Keratinocyte (primary cell): Measurements from ENCODE around the gene CTAGE1. TPM values are rescaled to one million over a fixed set of nuclear protein-coding genes. Genes with fewer than 3 reads are reported as not detected.

Experiments used
- DNase-seq: peaks from one replicate; pipeline ENCODE4 v3.0.0-alpha.2; 2011; ENCODE audit warnings: low read depth, missing footprints, low spot score
- FAIRE-seq: peaks from 2 replicates; lab custom pipeline; 2011; peaks lifted over from hg19 to GRCh38; lab: Jason Lieb, UNC
- H2AFZ ChIP-seq: 2 replicates; pipeline ENCODE4 v1.6.0; 2012; ENCODE audit warnings: low read length, control low read depth, inconsistent platforms; ENCODE audit not compliant: control insufficient read depth
- H3K27ac ChIP-seq: 2 replicates; pipeline ENCODE4 v1.5.1; 2011; ENCODE audit warnings: low read length; ENCODE audit not compliant: control insufficient read depth, insufficient read depth
- H3K27me3 ChIP-seq: 3 replicates; pipeline ENCODE4 v1.6.0; 2011; ENCODE audit warnings: low read length; ENCODE audit not compliant: control insufficient read depth, insufficient read depth; ENCODE audit errors: extremely low read depth
- H3K36me3 ChIP-seq, 2 experiments: 2 replicates in 1 of 2; 3 replicates in 1 of 2; pipeline ENCODE4 v1.5.1; 2011; ENCODE audit warnings: low read length in 2 of 2, mild to moderate bottlenecking in 1 of 2; ENCODE audit not compliant: control insufficient read depth in 2 of 2, insufficient read depth in 2 of 2; ENCODE audit errors: extremely low read depth in 1 of 2
- H3K4me1 ChIP-seq: 3 replicates; pipeline ENCODE4 v1.5.1; 2011; ENCODE audit warnings: low read length; ENCODE audit not compliant: control insufficient read depth, insufficient read depth; ENCODE audit errors: extremely low read depth
- H3K4me2 ChIP-seq: 3 replicates; pipeline ENCODE4 v1.6.0; 2011; ENCODE audit warnings: low read depth, low read length; ENCODE audit not compliant: control insufficient read depth, insufficient read depth; ENCODE audit errors: extremely low read depth
- H3K4me3 ChIP-seq, 3 experiments: fragments of 200-600 bp in 1 of 3; sonication (generic) in 1 of 3; 2 replicates in 2 of 3; 3 replicates in 1 of 3; pipeline ENCODE4 v1.5.1; 2011 to 2016; ENCODE audit warnings: low read length in 3 of 3, mild to moderate bottlenecking in 3 of 3, control low read depth in 2 of 3, inconsistent platforms in 1 of 3, low read depth in 1 of 3, mixed read lengths in 1 of 3, mixed run types in 1 of 3, moderate library complexity in 1 of 3; ENCODE audit not compliant: control insufficient read depth in 2 of 3, insufficient read depth in 2 of 3; ENCODE audit errors: extremely low read depth in 1 of 3
- H3K79me2 ChIP-seq: 2 replicates; pipeline ENCODE4 v1.6.0; 2012; ENCODE audit warnings: low read length; ENCODE audit not compliant: control insufficient read depth, insufficient read depth
- H3K9ac ChIP-seq: 3 replicates; pipeline ENCODE4 v1.6.0; 2011; ENCODE audit warnings: low read length; ENCODE audit not compliant: control insufficient read depth, insufficient read depth; ENCODE audit errors: extremely low read depth
- H3K9me1 ChIP-seq: 3 replicates; pipeline ENCODE4 v1.6.0; 2011; ENCODE audit warnings: low read length; ENCODE audit not compliant: control insufficient read depth, insufficient read depth; ENCODE audit errors: extremely low read depth
- H3K9me3 ChIP-seq: 2 replicates; pipeline ENCODE4 v1.5.1; 2012; ENCODE audit warnings: low read depth, low read length; ENCODE audit not compliant: control insufficient read depth
- H4K20me1 ChIP-seq: 3 replicates; pipeline ENCODE4 v1.6.0; 2011; ENCODE audit warnings: low read length; ENCODE audit not compliant: control insufficient read depth, insufficient read depth; ENCODE audit errors: extremely low read depth
- CTCF ChIP-seq, 3 experiments: IDR thresholded peaks in 1 of 3; conservative IDR thresholded peaks in 1 of 3; optimal IDR thresholded peaks in 1 of 3; 2 replicates in 2 of 3; 3 replicates in 1 of 3; pipeline versions ENCODE3 to v1.5.1; 2011; ENCODE audit warnings: low read length in 3 of 3, mild to moderate bottlenecking in 3 of 3, moderate library complexity in 2 of 3, control low read depth in 1 of 3, inconsistent platforms in 1 of 3; ENCODE audit not compliant: insufficient read depth in 2 of 3; ENCODE audit errors: extremely low read depth in 1 of 3
- EZH2 ChIP-seq: IDR thresholded peaks from one replicate; pipeline ENCODE4 v1.6.1; 2012; ENCODE audit warnings: inconsistent platforms, mild to moderate bottlenecking, low read length, moderate library complexity
- dilution Hi-C: fragments of 300-500 bp; cut with MboI; formaldehyde crosslinking; loops from one replicate; pipeline ENCODE4 v1.7.0; 2020; ENCODE audit warnings: low sequenced_read_pairs; ENCODE audit not compliant: extremely low pct_ligation_motif_present
- polyA plus RNA-seq, 5 experiments: library from polyadenylated mRNA; depleted of rRNA in 3 of 5; stranded (reverse) in 3 of 5; stranded (forward) in 1 of 5; unstranded in 1 of 5; fragments of >200 nt; gene quantifications; 1 replicate in 1 of 5; 2 replicates in 3 of 5; 3 replicates in 1 of 5; pipeline versions ENCODE4 v1.2.1 to v1.2.3, GENCODE V29; 2011 to 2012; ENCODE audit warnings: missing spikeins in 2 of 5, low read depth in 1 of 5, low replicate concordance in 1 of 5

Gene CTAGE1
- polyA plus RNA-seq, 1 donor (not counting 4 experiments of a cell fraction or from before 2014, with no cell fraction given) = not detected

GRCh38 chr18:22399949-22400348, 17.8 kb downstream of the CTAGE1 start:
- H3K36me3 ChIP-seq = no peaks in the 10 kb centered on the region
- H3K27ac ChIP-seq = no peak overlapping the region
- TF ChIP-seq EZH2 (no peak), CTCF (optimal IDR thresholded peaks at IDR 0.05 in 1 of 3, IDR thresholded peaks at IDR 0.05 in 1 of 3, conservative IDR thresholded peaks at IDR 0.05 in 1 of 3; ENCODE audit: extremely low read depth in 1 of 3, insufficient read depth in 2 of 3, low read length in 3 of 3) (no peak)
- no peaks in the 10 kb centered on the region for H3K79me2 ChIP-seq
- no peaks in the 10 kb centered on the region for H3K4me1 ChIP-seq
- H3K9me1 ChIP-seq = no peaks in the 10 kb centered on the region
- no peak overlapping the region for H3K4me3 ChIP-seq
- H3K9ac ChIP-seq = no peak overlapping the region
- no peaks in the 10 kb centered on the region for H3K27me3 ChIP-seq
- H3K9me3 ChIP-seq = peaks cover under 1% of the 10 kb centered on the region
- H3K4me2 ChIP-seq = no peak overlapping the region
- DNase-seq (no peak), FAIRE-seq (peak; percentile 9)
- no peak overlapping the region for H2AFZ ChIP-seq
- no peaks in the 10 kb centered on the region for H4K20me1 ChIP-seq
- dilution Hi-C loops = no loop called here

- Histone ChIP-seq H3K9ac (no peak overlapping the region), H3K27me3 (no peaks in the 10 kb centered on the region), H3K4me2 (no peak overlapping the region), H3K9me1 (no peaks in the 10 kb centered on the region), H3K27ac (no peak overlapping the region), H3K36me3 (no peaks in the 10 kb centered on the region), H3K4me3 (no peak overlapping the region), H2AFZ (no peak overlapping the region), H4K20me1 (no peaks in the 10 kb centered on the region), H3K79me2 (no peaks in the 10 kb centered on the region), H3K4me1 (no peaks in the 10 kb centered on the region), H3K9me3 (no peaks in the 10 kb centered on the region)
- no peak for DNase-seq
- FAIRE-seq = no peak
- TF ChIP-seq CTCF (optimal IDR thresholded peaks at IDR 0.05 in 1 of 3, IDR thresholded peaks at IDR 0.05 in 1 of 3, conservative IDR thresholded peaks at IDR 0.05 in 1 of 3; ENCODE audit: extremely low read depth in 1 of 3, insufficient read depth in 2 of 3, low read length in 3 of 3) (no peak), EZH2 (no peak)
- dilution Hi-C loops = no loop called here
Observed at GRCh38 chr18:22398464-22398863, 19.3 kb downstream of the CTAGE1 start.
